ENCODE results near the gene MKLN1. TPM values are rescaled to one million over a fixed set of nuclear protein-coding genes. Genes with fewer than 3 reads are reported as not detected.

MKLN1 gene
- polyA plus RNA-seq, 1 of the 3 experiments (the other 2 are of a cell fraction): 11.0 TPM

- Histone ChIP-seq H3K79me2 (ENCODE audit: insufficient read depth) (no peaks in the 10 kb centered on the region; the same call in 1 of the 2 replicates), H3K9me2 (no peaks in the 10 kb centered on the region), H3K27ac (ENCODE audit: low read depth in 2 of 2, low read length in 1 of 2) (no peak overlapping the region; a peak in 1 of 4 replicates), H3K4me1 (ENCODE audit: control insufficient read depth in 1 of 2, insufficient read depth in 2 of 2, low read depth in 1 of 2, low read length in 1 of 2) (no peaks in the 10 kb centered on the region; a peak in 1 of 4 replicates), H3K9me3 (no peaks in the 10 kb centered on the region), H3K4me3 (ENCODE audit: low read depth in 2 of 2, low read length in 1 of 2) (no peak overlapping the region), H2AFZ (ENCODE audit: low read depth) (no peak overlapping the region), H3K36me3 (replicated peaks in 1 of 2; ENCODE audit: control insufficient read depth in 1 of 2, insufficient read depth in 2 of 2, low read length in 1 of 2) (peaks cover 41 to 81% of the 10 kb centered on the region in 2 experiments), H4K20me1 (ENCODE audit: insufficient read depth) (no peaks in the 10 kb centered on the region), H3K4me2 (no peak overlapping the region), H3K27me3 (ENCODE audit: insufficient read depth) (no peaks in the 10 kb centered on the region), H3K9ac (no peak overlapping the region), H3F3A (replicated peaks; ENCODE audit: insufficient read depth) (peaks cover 8% of the 10 kb centered on the region)
- CTCF ChIA-PET: interaction anchor here (1.7 to 2.0 kb wide), 2 partner anchors 359 to 362 kb away, joined by 5 to 7 read pairs; no protein-coding TSS in a partner anchor
- WGBS (ENCODE audit: low lambda C conversion rate): 94% methylated on average over 3 of the region's 3 CpGs
- POLR2A ChIA-PET: no interaction called here
- no peak for DNase-seq
- peak; percentile 51 for TF ChIP-seq PBX3 (IDR thresholded peaks at IDR 0.05)
- TF ChIP-seq RXRA (IDR thresholded peaks at IDR 0.05; ENCODE audit: borderline replicate concordance, low read depth): no peak
- TF ChIP-seq TCF12 (IDR thresholded peaks at IDR 0.05): peak; percentile 51; the same call in 1 of the 2 replicates
- TF ChIP-seq NFIC (IDR thresholded peaks at IDR 0.05; ENCODE audit: borderline replicate concordance): peak; percentile 11; the same call in 1 of the 2 replicates
- TF ChIP-seq REST (IDR thresholded peaks at IDR 0.05; ENCODE audit: low read depth, low read length): no peak
Observed at GRCh38 chr7:131431289-131431688, 103.6 kb downstream of the MKLN1 start.

- H3K79me2 ChIP-seq (ENCODE audit: insufficient read depth): no peaks in the 10 kb centered on the region; the same call in 1 of the 2 replicates
- H3K9ac ChIP-seq: no peak overlapping the region
- H4K20me1 ChIP-seq (ENCODE audit: insufficient read depth): no peaks in the 10 kb centered on the region
- peaks cover 8% of the 10 kb centered on the region for H3F3A ChIP-seq (replicated peaks; ENCODE audit: insufficient read depth)
- H3K27ac ChIP-seq (ENCODE audit: low read depth in 2 of 2, low read length in 1 of 2): no peak overlapping the region; a peak in 1 of 4 replicates
- no peaks in the 10 kb centered on the region; a peak in 1 of 4 replicates for H3K4me1 ChIP-seq (ENCODE audit: control insufficient read depth in 1 of 2, insufficient read depth in 2 of 2, low read depth in 1 of 2, low read length in 1 of 2)
- H3K4me2 ChIP-seq: no peak overlapping the region
- no peak for DNase-seq
- H3K9me3 ChIP-seq: no peaks in the 10 kb centered on the region
- TF ChIP-seq ELF1 (IDR thresholded peaks at IDR 0.05) (no peak), ZBTB33 (IDR thresholded peaks at IDR 0.05; ENCODE audit: borderline replicate concordance, low read depth) (no peak), CHD2 (IDR thresholded peaks at IDR 0.05; ENCODE audit: low read length, partially characterized antibody) (no peak), RXRA (IDR thresholded peaks at IDR 0.05; ENCODE audit: borderline replicate concordance, low read depth) (no peak), MAX (IDR thresholded peaks at IDR 0.05; ENCODE audit: low read depth) (no peak), FOSL2 (IDR thresholded peaks at IDR 0.05; ENCODE audit: borderline replicate concordance, low read depth) (no peak), EP300 (IDR thresholded peaks at IDR 0.05; ENCODE audit: borderline replicate concordance in 1 of 2, low read depth in 1 of 2, low read length in 1 of 2) (no peak), RFX5 (IDR thresholded peaks at IDR 0.05; ENCODE audit: low read length) (no peak), TCF12 (IDR thresholded peaks at IDR 0.05) (no peak), JUND (IDR thresholded peaks at IDR 0.05) (no peak), PBX3 (IDR thresholded peaks at IDR 0.05) (no peak), POLR2AphosphoS5 (IDR thresholded peaks at IDR 0.05; ENCODE audit: low read depth, low read length) (no peak), GATA2 (CRISPR knock-in tag; IDR thresholded peaks at IDR 0.05) (no peak)
- 91% methylated on average over 3 of the region's 3 CpGs for WGBS (ENCODE audit: low lambda C conversion rate)
- H3K9me2 ChIP-seq: no peaks in the 10 kb centered on the region
- ChIA-PET POLR2A (no interaction called here), CTCF (interaction anchor here (1.7 to 2.0 kb wide), 2 partner anchors 359 to 363 kb away, joined by 5 to 7 read pairs; no protein-coding TSS in a partner anchor)
- H2AFZ ChIP-seq (ENCODE audit: low read depth): no peak overlapping the region
- H3K4me3 ChIP-seq (ENCODE audit: low read depth in 2 of 2, low read length in 1 of 2): no peak overlapping the region
- H3K36me3 ChIP-seq (replicated peaks in 1 of 2; ENCODE audit: control insufficient read depth in 1 of 2, insufficient read depth in 2 of 2, low read length in 1 of 2): peaks cover 44 to 80% of the 10 kb centered on the region in 2 experiments
- no peaks in the 10 kb centered on the region for H3K27me3 ChIP-seq (ENCODE audit: insufficient read depth)
Observed at GRCh38 chr7:131431756-131432155, 104.1 kb downstream of the MKLN1 start.

All from SK-N-SH (cell line).